Mesenchymal stem cell (in vitro differentiated cells and primary cell): ENCODE measurements around the gene PHF2.

Source experiments
- DNase-seq: peaks from one replicate; pipeline ENCODE4 v3.0.0-alpha.2; 2013
- H2AFZ ChIP-seq: one replicate; pipeline ENCODE4 v1.6.1; 2013; ENCODE audit warnings: low read depth, mild to moderate bottlenecking, control low read depth, inconsistent platforms, low read length, moderate library complexity
- H2AK5ac ChIP-seq: 2 replicates; pipeline ENCODE4 v1.6.1; 2013; ENCODE audit warnings: low read length, moderate library complexity, mild to moderate bottlenecking, inconsistent platforms; ENCODE audit not compliant: severe bottlenecking
- H2BK120ac ChIP-seq: one replicate; pipeline ENCODE4 v1.6.1; 2013; ENCODE audit warnings: low read depth, mild to moderate bottlenecking, inconsistent platforms, low read length, moderate library complexity
- H2BK12ac ChIP-seq, 2 experiments: one replicate each; pipeline ENCODE4 v1.6.1; 2013; ENCODE audit warnings: inconsistent platforms in 2 of 2, low read length in 2 of 2, mild to moderate bottlenecking in 2 of 2, moderate library complexity in 2 of 2, control low read depth in 1 of 2
- H2BK15ac ChIP-seq: one replicate; pipeline ENCODE4 v1.6.1; 2013; ENCODE audit warnings: mild to moderate bottlenecking, low read depth, inconsistent platforms; ENCODE audit not compliant: poor library complexity, severe bottlenecking
- H2BK5ac ChIP-seq: 2 replicates; pipeline ENCODE4 v1.6.1; 2013; ENCODE audit warnings: low read depth, mild to moderate bottlenecking, low read length, control low read depth, inconsistent platforms; ENCODE audit not compliant: poor library complexity, severe bottlenecking
- H3K14ac ChIP-seq, 2 experiments: one replicate each; pipeline ENCODE4 v1.6.1; 2013; ENCODE audit warnings: inconsistent platforms in 2 of 2, low read length in 2 of 2, control low read depth in 1 of 2, mild to moderate bottlenecking in 1 of 2, moderate library complexity in 1 of 2
- H3K18ac ChIP-seq, 2 experiments: one replicate each; pipeline ENCODE4 v1.6.1; 2013; ENCODE audit warnings: inconsistent platforms in 2 of 2, low read length in 2 of 2, control low read depth in 1 of 2, low read depth in 1 of 2, mild to moderate bottlenecking in 1 of 2
- H3K23ac ChIP-seq, 2 experiments: one replicate each; pipeline ENCODE4 v1.6.1; 2013; ENCODE audit warnings: inconsistent platforms in 2 of 2, low read length in 2 of 2, mild to moderate bottlenecking in 2 of 2, moderate library complexity in 2 of 2, control low read depth in 1 of 2
- H3K27ac ChIP-seq: 2 replicates; pipeline ENCODE4 v1.5.1; 2013; ENCODE audit warnings: mild to moderate bottlenecking, moderate library complexity, low read length, control low read depth, inconsistent platforms; ENCODE audit not compliant: poor library complexity, severe bottlenecking
- H3K27me3 ChIP-seq, 2 experiments: 2 replicates each; pipeline versions ENCODE4 v1.6.1 to v1.7.0; 2013; ENCODE audit warnings: low read length in 2 of 2, mild to moderate bottlenecking in 2 of 2, moderate library complexity in 2 of 2, control low read depth in 1 of 2, inconsistent platforms in 1 of 2; ENCODE audit not compliant: control insufficient read depth in 1 of 2, insufficient read depth in 1 of 2
- H3K36me3 ChIP-seq, 2 experiments: 2 replicates each; pipeline versions ENCODE4 v1.6.1 to v1.7.0; 2013; ENCODE audit warnings: low read length in 2 of 2, control low read depth in 1 of 2, inconsistent platforms in 1 of 2, low read depth in 1 of 2, mild to moderate bottlenecking in 1 of 2; ENCODE audit not compliant: insufficient read depth in 2 of 2, control insufficient read depth in 1 of 2
- H3K4ac ChIP-seq, 2 experiments: one replicate each; pipeline ENCODE4 v1.6.1; 2013; ENCODE audit warnings: inconsistent platforms in 2 of 2, low read length in 2 of 2, mild to moderate bottlenecking in 2 of 2, moderate library complexity in 2 of 2, control low read depth in 1 of 2, low read depth in 1 of 2
- H3K4me1 ChIP-seq: 2 replicates; pipeline ENCODE4 v1.6.1; 2013; ENCODE audit warnings: low read depth, low read length, control low read depth; ENCODE audit not compliant: control insufficient read depth, insufficient read depth
- H3K4me2 ChIP-seq: 2 replicates; pipeline ENCODE4 v1.6.1; 2013; ENCODE audit warnings: low read length, mild to moderate bottlenecking, inconsistent platforms; ENCODE audit not compliant: poor library complexity, severe bottlenecking
- H3K4me3 ChIP-seq, 2 experiments: 2 replicates each; pipeline versions ENCODE4 v1.5.1 to v1.7.0; 2013; ENCODE audit warnings: low read length in 2 of 2, mild to moderate bottlenecking in 2 of 2, control low read depth in 1 of 2, low read depth in 1 of 2; ENCODE audit not compliant: insufficient read depth in 1 of 2
- H3K79me1 ChIP-seq: replicated peaks from 2 replicates; pipeline ENCODE4 v1.6.1; 2013; ENCODE audit warnings: mild to moderate bottlenecking, control low read depth, low read length, inconsistent platforms; ENCODE audit not compliant: poor library complexity, severe bottlenecking
- H3K9ac ChIP-seq: 2 replicates; pipeline ENCODE4 v1.7.0; 2013; ENCODE audit warnings: mild to moderate bottlenecking, low read length, moderate library complexity
- H3K9me3 ChIP-seq: 2 replicates; pipeline ENCODE4 v1.7.0; 2013; ENCODE audit warnings: mild to moderate bottlenecking, low read length; ENCODE audit not compliant: control insufficient read depth
- H4K8ac ChIP-seq: one replicate; pipeline ENCODE4 v1.6.1; 2013; ENCODE audit warnings: inconsistent platforms, mild to moderate bottlenecking, low read length, moderate library complexity
- H4K91ac ChIP-seq: one replicate; pipeline ENCODE4 v1.6.1; 2013; ENCODE audit warnings: mild to moderate bottlenecking, low read length, inconsistent platforms
- WGBS: methylation state at CpG from one replicate; pipeline ENCODE4 v1.1.7; 2013; ENCODE audit warnings: mixed read lengths; 5-methylcytosine and 5-hydroxymethylcytosine counted together

PHF2 gene

DNA sequence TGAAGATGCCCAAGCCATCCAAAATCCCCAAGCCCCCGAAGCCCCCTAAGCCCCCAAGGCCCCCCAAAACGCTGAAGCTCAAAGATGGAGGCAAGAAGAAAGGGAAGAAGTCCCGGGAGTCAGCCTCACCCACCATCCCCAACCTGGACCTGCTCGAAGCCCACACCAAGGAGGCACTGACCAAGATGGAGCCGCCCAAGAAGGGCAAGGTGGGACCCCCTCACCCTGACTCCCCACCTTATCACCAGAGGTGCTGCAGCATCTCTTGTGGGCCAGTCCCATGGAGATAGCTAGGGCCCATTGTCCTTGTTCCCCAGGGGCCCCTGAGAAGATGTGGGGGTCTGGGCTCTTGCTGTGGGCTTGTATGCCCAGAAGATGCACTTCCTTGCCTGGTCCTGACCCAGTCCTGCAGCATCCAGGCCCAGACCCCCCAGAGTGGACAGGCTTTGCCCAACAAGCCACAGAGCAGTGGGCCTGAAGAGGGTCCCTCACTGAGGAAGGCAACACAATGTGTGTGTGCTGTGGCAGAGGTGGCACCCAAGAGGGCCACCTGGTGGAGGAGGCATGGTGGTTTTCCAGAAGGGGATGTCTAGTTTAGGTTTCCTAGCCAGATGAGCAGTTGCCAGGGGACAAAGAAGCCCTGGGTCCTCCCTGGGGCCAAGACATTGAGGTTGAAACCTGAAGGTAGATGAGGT is 84.1 kb downstream of the PHF2 start:
- H4K91ac ChIP-seq = no peak overlapping the region
- no peak overlapping the region for H4K8ac ChIP-seq
- 100% methylated on average over 3 of the region's 5 CpGs for WGBS
- no peak overlapping the region for H3K4me3 ChIP-seq
- no peak overlapping the region for H3K9ac ChIP-seq
- H3K27ac ChIP-seq = no peak overlapping the region
- H3K4me1 ChIP-seq = no peaks in the 10 kb centered on the region
- no peak overlapping the region for H3K14ac ChIP-seq
- no peak overlapping the region for H2AK5ac ChIP-seq
- H3K9me3 ChIP-seq = no peaks in the 10 kb centered on the region
- no peak overlapping the region for H2AFZ ChIP-seq
- H3K23ac ChIP-seq = no peak overlapping the region
- no peak overlapping the region for H3K18ac ChIP-seq
- no peak overlapping the region for H2BK120ac ChIP-seq
- H2BK5ac ChIP-seq = no peak overlapping the region
- no peak for DNase-seq
- no peaks in the 10 kb centered on the region for H3K27me3 ChIP-seq
- H3K79me1 ChIP-seq = peaks cover 2% of the 10 kb centered on the region
- no peak overlapping the region for H3K4ac ChIP-seq
- no peak overlapping the region for H2BK15ac ChIP-seq
- no peak overlapping the region for H2BK12ac ChIP-seq
- H3K4me2 ChIP-seq = no peak overlapping the region
- H3K36me3 ChIP-seq = peaks cover 57 to 84% of the 10 kb centered on the region in 2 experiments

DNA sequence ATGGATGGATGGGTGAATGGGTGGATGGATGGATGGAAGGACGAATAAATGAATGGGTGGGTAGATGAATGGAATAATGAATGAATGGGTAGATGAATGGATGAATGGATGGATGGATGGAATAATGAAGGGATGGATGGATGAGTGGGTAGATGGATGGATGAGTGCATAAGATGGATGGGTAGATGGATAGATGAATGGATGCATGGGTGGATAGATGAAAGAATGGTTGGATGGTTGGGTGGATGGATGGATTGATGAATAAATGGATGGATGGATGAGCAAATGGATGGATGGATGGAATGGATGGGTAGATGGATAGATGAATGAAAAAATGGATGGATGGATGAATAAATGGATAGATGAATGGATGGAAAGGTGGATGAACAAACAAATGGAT is 85.2 kb downstream of the PHF2 start:
- Histone ChIP-seq H3K4ac (no peak overlapping the region), H3K36me3 (peaks cover 62 to 82% of the 10 kb centered on the region in 2 experiments), H3K27ac (no peak overlapping the region), H2AFZ (no peak overlapping the region), H3K4me1 (no peaks in the 10 kb centered on the region), H3K9me3 (no peaks in the 10 kb centered on the region), H3K9ac (no peak overlapping the region), H3K27me3 (no peaks in the 10 kb centered on the region), H3K18ac (no peak overlapping the region), H3K79me1 (peaks cover 2% of the 10 kb centered on the region), H3K4me3 (no peak overlapping the region), H4K8ac (no peak overlapping the region), H4K91ac (no peak overlapping the region), H2BK120ac (no peak overlapping the region), H2BK15ac (no peak overlapping the region), H3K4me2 (no peak overlapping the region), H2AK5ac (no peak overlapping the region), H3K23ac (no peak overlapping the region), H2BK12ac (no peak overlapping the region), H2BK5ac (no peak overlapping the region), H3K14ac (no peak overlapping the region)
- DNase-seq = no peak
- WGBS = 99% methylated on average over 1 of the region's 1 CpG

DNA sequence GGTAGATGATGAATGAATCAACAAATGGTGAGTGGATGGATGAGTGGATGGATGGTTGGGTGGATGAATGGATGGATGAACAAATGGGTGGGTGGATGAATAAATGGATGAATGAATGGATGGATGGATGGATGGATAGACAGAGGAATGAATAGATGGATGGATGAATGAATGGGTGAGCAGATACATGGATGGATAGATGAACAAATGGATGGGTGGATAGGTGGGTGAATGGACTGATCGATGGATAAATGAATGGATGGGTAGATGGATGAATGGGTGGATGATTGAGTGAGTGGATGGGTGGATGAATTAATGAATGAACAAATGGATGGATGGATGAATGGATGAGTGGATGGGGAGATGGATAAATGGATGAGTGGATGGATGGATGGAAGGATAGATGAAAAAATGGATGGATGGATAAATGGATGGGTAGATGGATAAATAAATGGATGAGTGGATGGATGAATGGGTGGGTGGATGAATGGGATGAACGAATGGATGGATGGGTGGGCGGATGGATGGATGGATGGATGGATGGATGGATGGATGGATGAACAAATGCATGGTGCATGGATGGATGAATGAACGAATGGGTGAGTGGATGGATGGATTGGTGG is 85.7 kb downstream of the PHF2 start:
- no peak for DNase-seq
- H3K23ac ChIP-seq = no peak overlapping the region
- no peak overlapping the region for H3K4me2 ChIP-seq
- H4K8ac ChIP-seq = no peak overlapping the region
- H2BK12ac ChIP-seq = no peak overlapping the region
- no peak overlapping the region for H2AK5ac ChIP-seq
- peaks cover 57 to 80% of the 10 kb centered on the region in 2 experiments for H3K36me3 ChIP-seq
- H3K27ac ChIP-seq = no peak overlapping the region
- no peaks in the 10 kb centered on the region for H3K27me3 ChIP-seq
- H3K79me1 ChIP-seq = no peaks in the 10 kb centered on the region
- no peak overlapping the region for H2AFZ ChIP-seq
- H2BK15ac ChIP-seq = no peak overlapping the region
- H3K18ac ChIP-seq = no peak overlapping the region
- no peak overlapping the region for H3K14ac ChIP-seq
- H4K91ac ChIP-seq = no peak overlapping the region
- no peaks in the 10 kb centered on the region for H3K4me1 ChIP-seq
- H2BK5ac ChIP-seq = no peak overlapping the region
- no peak overlapping the region for H3K4ac ChIP-seq
- WGBS = 95% methylated on average over 4 of the region's 4 CpGs
- no peak overlapping the region for H2BK120ac ChIP-seq
- no peak overlapping the region for H3K9ac ChIP-seq
- H3K4me3 ChIP-seq = no peak overlapping the region
- no peaks in the 10 kb centered on the region for H3K9me3 ChIP-seq

DNA sequence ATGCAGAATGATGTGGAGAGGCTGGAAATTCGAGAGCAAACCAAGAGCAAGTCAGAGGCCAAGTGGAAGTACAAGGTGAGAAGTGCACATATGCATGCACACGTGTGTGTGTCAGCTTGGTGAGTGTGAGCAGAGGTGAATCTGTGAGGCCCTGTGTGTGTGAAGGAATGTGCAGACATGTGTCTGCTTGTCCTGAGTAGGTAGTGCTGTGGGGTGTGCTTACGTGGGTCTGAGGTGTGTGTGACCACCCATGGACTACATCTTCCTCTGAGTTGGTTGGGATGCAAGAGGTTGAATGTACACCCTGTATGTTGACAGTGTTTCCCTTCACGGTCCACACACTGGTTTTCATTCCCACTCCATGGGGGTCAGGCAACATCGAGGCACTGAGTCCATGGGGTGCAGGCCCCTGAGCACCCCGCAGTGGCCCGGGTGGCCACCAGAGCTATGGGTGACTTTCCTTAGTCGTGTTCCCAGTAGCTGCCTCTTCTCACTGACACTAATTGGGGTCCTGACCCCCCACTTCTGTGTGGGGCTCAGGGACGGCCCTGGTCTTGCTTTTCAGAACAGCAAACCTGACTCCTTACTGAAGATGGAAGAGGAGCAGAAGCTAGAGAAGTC is 86.7 kb downstream of the PHF2 start:
- H2AK5ac ChIP-seq = no peak overlapping the region
- H3K4me2 ChIP-seq = no peak overlapping the region
- DNase-seq = no peak
- H3K27me3 ChIP-seq = no peaks in the 10 kb centered on the region
- no peak overlapping the region for H2AFZ ChIP-seq
- H3K23ac ChIP-seq = no peak overlapping the region
- H4K91ac ChIP-seq = no peak overlapping the region
- no peaks in the 10 kb centered on the region for H3K4me1 ChIP-seq
- H3K9me3 ChIP-seq = no peaks in the 10 kb centered on the region
- peaks cover 55 to 79% of the 10 kb centered on the region in 2 experiments for H3K36me3 ChIP-seq
- no peak overlapping the region for H3K14ac ChIP-seq
- H3K79me1 ChIP-seq = no peaks in the 10 kb centered on the region
- no peak overlapping the region for H3K4me3 ChIP-seq
- H2BK5ac ChIP-seq = no peak overlapping the region
- no peak overlapping the region for H3K18ac ChIP-seq
- no peak overlapping the region for H3K27ac ChIP-seq
- H2BK12ac ChIP-seq = no peak overlapping the region
- no peak overlapping the region for H4K8ac ChIP-seq
- no peak overlapping the region for H2BK15ac ChIP-seq
- 87% methylated on average over 9 of the region's 9 CpGs for WGBS
- H2BK120ac ChIP-seq = no peak overlapping the region
- no peak overlapping the region for H3K4ac ChIP-seq
- no peak overlapping the region for H3K9ac ChIP-seq
